MM.1S (cell line): ENCODE results near the gene LINGO3.

Source experiments
- CTCF ChIP-seq: fragments of 300-600 bp; sonication (generic); IDR thresholded peaks from 2 replicates; pipeline ENCODE4 v1.5.1; 2016; ENCODE audit warnings: antibody characterized with exemption, low read length, mixed read lengths
- EZH2 ChIP-seq: fragments of 300-600 bp; sonication (generic); optimal IDR thresholded peaks from 2 replicates; pipeline ENCODE3; 2017; ENCODE audit warnings: low read depth, mild to moderate bottlenecking, antibody characterized with exemption, low read length, mixed read lengths
- EZH2phosphoT487 ChIP-seq: fragments of 300-600 bp; sonication (generic); IDR thresholded peaks from 2 replicates; pipeline ENCODE4 v1.6.1; 2018; ENCODE audit warnings: antibody characterized with exemption, low read length

GRCh38 chr19:2275588-2276428, 32.1 kb downstream of the LINGO3 start:
- TF ChIP-seq EZH2: no peak
- TF ChIP-seq CTCF: no peak
- no peak for TF ChIP-seq EZH2phosphoT487
